ENCODE results near the gene ELMO1. TPM values are rescaled to one million over a fixed set of nuclear protein-coding genes. Genes with fewer than 3 reads are reported as not detected.

ELMO1 gene
- total and polyA plus RNA-seq, 2 experiments from 2014 or later: 6.5 to 24.9 TPM

DNA sequence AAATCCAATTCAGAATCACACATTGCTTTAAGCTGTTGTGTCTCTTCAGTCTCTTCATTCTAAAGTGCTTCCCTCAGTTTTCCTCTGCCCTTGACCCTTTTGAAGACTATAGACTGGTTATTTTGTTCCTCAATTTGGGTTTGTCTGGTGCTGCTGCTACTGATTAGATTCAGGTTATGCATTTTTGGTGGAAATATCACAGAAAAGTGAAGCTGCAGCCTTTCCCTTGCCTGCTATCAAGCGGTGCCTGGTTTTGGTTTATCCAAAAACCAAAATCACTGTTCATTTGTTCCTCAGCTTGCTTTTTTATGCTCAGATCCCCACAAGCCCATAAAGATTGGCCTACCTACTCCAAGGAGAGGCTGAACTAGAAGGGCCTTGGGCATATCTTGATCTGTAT lies 55.2 kb downstream of the ELMO1 start:
- TF ChIP-seq EZH2 (IDR thresholded peaks at IDR 0.05; ENCODE audit: low read depth, unreplicated experiment) (no peak), ZNF331 (CRISPR knock-in tag; IDR thresholded peaks at IDR 0.05; ENCODE audit: low read depth) (no peak), EZH2phosphoT487 (IDR thresholded peaks at IDR 0.05; ENCODE audit: unreplicated experiment) (no peak), ZNF114 (CRISPR knock-in tag; IDR thresholded peaks at IDR 0.05) (no peak), POLR2AphosphoS5 (IDR thresholded peaks at IDR 0.05; ENCODE audit: low read depth) (no peak), CREB1 (CRISPR knock-in tag; IDR thresholded peaks at IDR 0.05; ENCODE audit: low read depth) (no peak), JUNB (IDR thresholded peaks at IDR 0.05; ENCODE audit: unreplicated experiment) (no peak)
- TF ChIP-seq, protein P1, sequence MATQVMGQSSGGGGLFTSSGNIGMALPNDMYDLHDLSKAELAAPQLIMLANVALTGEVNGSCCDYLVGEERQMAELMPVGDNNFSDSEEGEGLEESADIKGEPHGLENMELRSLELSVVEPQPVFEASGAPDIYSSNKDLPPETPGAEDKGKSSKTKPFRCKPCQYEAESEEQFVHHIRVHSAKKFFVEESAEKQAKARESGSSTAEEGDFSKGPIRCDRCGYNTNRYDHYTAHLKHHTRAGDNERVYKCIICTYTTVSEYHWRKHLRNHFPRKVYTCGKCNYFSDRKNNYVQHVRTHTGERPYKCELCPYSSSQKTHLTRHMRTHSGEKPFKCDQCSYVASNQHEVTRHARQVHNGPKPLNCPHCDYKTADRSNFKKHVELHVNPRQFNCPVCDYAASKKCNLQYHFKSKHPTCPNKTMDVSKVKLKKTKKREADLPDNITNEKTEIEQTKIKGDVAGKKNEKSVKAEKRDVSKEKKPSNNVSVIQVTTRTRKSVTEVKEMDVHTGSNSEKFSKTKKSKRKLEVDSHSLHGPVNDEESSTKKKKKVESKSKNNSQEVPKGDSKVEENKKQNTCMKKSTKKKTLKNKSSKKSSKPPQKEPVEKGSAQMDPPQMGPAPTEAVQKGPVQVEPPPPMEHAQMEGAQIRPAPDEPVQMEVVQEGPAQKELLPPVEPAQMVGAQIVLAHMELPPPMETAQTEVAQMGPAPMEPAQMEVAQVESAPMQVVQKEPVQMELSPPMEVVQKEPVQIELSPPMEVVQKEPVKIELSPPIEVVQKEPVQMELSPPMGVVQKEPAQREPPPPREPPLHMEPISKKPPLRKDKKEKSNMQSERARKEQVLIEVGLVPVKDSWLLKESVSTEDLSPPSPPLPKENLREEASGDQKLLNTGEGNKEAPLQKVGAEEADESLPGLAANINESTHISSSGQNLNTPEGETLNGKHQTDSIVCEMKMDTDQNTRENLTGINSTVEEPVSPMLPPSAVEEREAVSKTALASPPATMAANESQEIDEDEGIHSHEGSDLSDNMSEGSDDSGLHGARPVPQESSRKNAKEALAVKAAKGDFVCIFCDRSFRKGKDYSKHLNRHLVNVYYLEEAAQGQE (IDR thresholded peaks at IDR 0.05; ENCODE audit: unreplicated experiment): no peak
- Mint-ChIP-seq H3K4me3 (no peak overlapping the region), H3K27me3 (ENCODE audit: insufficient read depth, low read depth, poor library complexity) (peaks cover 3% of the 10 kb centered on the region), H3K36me3 (ENCODE audit: low read depth) (no peaks in the 10 kb centered on the region), H3K27ac (no peak overlapping the region), H3K9me3 (no peaks in the 10 kb centered on the region), H3K4me1 (peaks cover 45% of the 10 kb centered on the region)
- Histone ChIP-seq H3K36me3 (ENCODE audit: insufficient read depth) (no peaks in the 10 kb centered on the region), H3K4me3 (no peak overlapping the region), H3K4me2 (no peak overlapping the region), H4K20me1 (replicated peaks; ENCODE audit: insufficient read depth) (no peaks in the 10 kb centered on the region), H3K9me2 (ENCODE audit: insufficient read depth) (peaks cover 3% of the 10 kb centered on the region; the same call in 1 of the 2 replicates), H3K4me1 (ENCODE audit: insufficient read depth) (peaks cover 22% of the 10 kb centered on the region), H3F3A (replicated peaks; ENCODE audit: low read depth) (no peaks in the 10 kb centered on the region), H3K27ac (ENCODE audit: low read depth) (no peak overlapping the region), H3K79me2 (replicated peaks; ENCODE audit: insufficient read depth) (no peaks in the 10 kb centered on the region), H2AFZ (no peak overlapping the region), H3K27me3 (ENCODE audit: insufficient read depth) (no peaks in the 10 kb centered on the region)
- no peak for ATAC-seq
- no peak for DNase-seq (ENCODE audit: low spot score)

DNA sequence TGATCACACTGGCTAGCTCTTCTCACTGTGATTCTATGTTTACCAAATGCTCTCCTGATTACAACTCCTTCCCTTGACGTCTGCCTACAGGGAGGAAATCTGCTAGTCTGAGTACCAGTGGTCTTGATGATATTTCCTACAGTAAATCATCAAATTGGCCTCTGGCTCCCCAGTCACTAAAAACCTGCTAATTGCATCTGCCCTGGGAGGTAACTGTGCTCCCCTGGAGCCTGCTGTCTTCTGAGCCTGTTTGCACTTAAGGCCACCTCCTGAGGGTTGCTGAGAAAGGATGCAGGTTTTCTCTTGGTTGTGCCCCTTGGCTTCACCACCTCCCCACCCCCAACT lies 56.0 kb downstream of the ELMO1 start:
- Mint-ChIP-seq H3K27me3 (ENCODE audit: insufficient read depth, low read depth, poor library complexity) (peaks cover 3% of the 10 kb centered on the region), H3K4me1 (peaks cover 41% of the 10 kb centered on the region), H3K36me3 (ENCODE audit: low read depth) (no peaks in the 10 kb centered on the region), H3K4me3 (no peak overlapping the region), H3K27ac (no peak overlapping the region), H3K9me3 (no peaks in the 10 kb centered on the region)
- H3K36me3 ChIP-seq (ENCODE audit: insufficient read depth): no peaks in the 10 kb centered on the region
- ATAC-seq (no peak), DNase-seq (ENCODE audit: low spot score) (no peak)
- peaks cover 22% of the 10 kb centered on the region for H3K4me1 ChIP-seq (ENCODE audit: insufficient read depth)
- no peak overlapping the region for H3K4me2 ChIP-seq
- no peak overlapping the region for H2AFZ ChIP-seq
- H3F3A ChIP-seq (replicated peaks; ENCODE audit: low read depth): no peaks in the 10 kb centered on the region
- H4K20me1 ChIP-seq (replicated peaks; ENCODE audit: insufficient read depth): no peaks in the 10 kb centered on the region
- no peak overlapping the region for H3K4me3 ChIP-seq
- H3K27ac ChIP-seq (ENCODE audit: low read depth): no peak overlapping the region
- no peaks in the 10 kb centered on the region for H3K27me3 ChIP-seq (ENCODE audit: insufficient read depth)
- peaks cover 3% of the 10 kb centered on the region; the same call in 1 of the 2 replicates for H3K9me2 ChIP-seq (ENCODE audit: insufficient read depth)
- no peaks in the 10 kb centered on the region for H3K79me2 ChIP-seq (replicated peaks; ENCODE audit: insufficient read depth)
- no peak for TF ChIP-seq ZNF331 (CRISPR knock-in tag; IDR thresholded peaks at IDR 0.05; ENCODE audit: low read depth)
- TF ChIP-seq EZH2phosphoT487 (IDR thresholded peaks at IDR 0.05; ENCODE audit: unreplicated experiment): no peak
- no peak for TF ChIP-seq CREB1 (CRISPR knock-in tag; IDR thresholded peaks at IDR 0.05; ENCODE audit: low read depth)
- TF ChIP-seq ZNF114 (CRISPR knock-in tag; IDR thresholded peaks at IDR 0.05): no peak
- no peak for TF ChIP-seq JUNB (IDR thresholded peaks at IDR 0.05; ENCODE audit: unreplicated experiment)
- TF ChIP-seq, protein P2, sequence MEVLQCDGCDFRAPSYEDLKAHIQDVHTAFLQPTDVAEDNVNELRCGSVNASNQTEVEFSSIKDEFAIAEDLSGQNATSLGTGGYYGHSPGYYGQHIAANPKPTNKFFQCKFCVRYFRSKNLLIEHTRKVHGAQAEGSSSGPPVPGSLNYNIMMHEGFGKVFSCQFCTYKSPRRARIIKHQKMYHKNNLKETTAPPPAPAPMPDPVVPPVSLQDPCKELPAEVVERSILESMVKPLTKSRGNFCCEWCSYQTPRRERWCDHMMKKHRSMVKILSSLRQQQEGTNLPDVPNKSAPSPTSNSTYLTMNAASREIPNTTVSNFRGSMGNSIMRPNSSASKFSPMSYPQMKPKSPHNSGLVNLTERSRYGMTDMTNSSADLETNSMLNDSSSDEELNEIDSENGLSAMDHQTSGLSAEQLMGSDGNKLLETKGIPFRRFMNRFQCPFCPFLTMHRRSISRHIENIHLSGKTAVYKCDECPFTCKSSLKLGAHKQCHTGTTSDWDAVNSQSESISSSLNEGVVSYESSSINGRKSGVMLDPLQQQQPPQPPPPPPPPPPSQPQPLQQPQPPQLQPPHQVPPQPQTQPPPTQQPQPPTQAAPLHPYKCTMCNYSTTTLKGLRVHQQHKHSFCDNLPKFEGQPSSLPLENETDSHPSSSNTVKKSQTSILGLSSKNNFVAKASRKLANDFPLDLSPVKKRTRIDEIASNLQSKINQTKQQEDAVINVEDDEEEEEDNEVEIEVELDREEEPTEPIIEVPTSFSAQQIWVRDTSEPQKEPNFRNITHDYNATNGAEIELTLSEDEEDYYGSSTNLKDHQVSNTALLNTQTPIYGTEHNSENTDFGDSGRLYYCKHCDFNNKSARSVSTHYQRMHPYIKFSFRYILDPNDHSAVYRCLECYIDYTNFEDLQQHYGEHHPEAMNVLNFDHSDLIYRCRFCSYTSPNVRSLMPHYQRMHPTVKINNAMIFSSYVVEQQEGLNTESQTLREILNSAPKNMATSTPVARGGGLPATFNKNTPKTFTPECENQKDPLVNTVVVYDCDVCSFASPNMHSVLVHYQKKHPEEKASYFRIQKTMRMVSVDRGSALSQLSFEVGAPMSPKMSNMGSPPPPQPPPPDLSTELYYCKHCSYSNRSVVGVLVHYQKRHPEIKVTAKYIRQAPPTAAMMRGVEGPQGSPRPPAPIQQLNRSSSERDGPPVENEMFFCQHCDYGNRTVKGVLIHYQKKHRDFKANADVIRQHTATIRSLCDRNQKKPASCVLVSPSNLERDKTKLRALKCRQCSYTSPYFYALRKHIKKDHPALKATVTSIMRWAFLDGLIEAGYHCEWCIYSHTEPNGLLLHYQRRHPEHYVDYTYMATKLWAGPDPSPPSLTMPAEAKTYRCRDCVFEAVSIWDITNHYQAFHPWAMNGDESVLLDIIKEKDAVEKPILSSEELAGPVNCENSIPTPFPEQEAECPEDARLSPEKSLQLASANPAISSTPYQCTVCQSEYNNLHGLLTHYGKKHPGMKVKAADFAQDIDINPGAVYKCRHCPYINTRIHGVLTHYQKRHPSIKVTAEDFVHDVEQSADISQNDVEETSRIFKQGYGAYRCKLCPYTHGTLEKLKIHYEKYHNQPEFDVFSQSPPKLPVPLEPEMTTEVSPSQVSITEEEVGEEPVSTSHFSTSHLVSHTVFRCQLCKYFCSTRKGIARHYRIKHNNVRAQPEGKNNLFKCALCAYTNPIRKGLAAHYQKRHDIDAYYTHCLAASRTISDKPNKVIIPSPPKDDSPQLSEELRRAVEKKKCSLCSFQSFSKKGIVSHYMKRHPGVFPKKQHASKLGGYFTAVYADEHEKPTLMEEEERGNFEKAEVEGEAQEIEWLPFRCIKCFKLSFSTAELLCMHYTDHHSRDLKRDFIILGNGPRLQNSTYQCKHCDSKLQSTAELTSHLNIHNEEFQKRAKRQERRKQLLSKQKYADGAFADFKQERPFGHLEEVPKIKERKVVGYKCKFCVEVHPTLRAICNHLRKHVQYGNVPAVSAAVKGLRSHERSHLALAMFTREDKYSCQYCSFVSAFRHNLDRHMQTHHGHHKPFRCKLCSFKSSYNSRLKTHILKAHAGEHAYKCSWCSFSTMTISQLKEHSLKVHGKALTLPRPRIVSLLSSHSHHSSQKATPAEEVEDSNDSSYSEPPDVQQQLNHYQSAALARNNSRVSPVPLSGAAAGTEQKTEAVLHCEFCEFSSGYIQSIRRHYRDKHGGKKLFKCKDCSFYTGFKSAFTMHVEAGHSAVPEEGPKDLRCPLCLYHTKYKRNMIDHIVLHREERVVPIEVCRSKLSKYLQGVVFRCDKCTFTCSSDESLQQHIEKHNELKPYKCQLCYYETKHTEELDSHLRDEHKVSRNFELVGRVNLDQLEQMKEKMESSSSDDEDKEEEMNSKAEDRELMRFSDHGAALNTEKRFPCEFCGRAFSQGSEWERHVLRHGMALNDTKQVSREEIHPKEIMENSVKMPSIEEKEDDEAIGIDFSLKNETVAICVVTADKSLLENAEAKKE (CRISPR knock-in tag; IDR thresholded peaks at IDR 0.05): no peak
- no peak for TF ChIP-seq NANOG (IDR thresholded peaks at IDR 0.05; ENCODE audit: borderline replicate concordance)
- TF ChIP-seq EZH2 (IDR thresholded peaks at IDR 0.05; ENCODE audit: low read depth, unreplicated experiment): no peak
- TF ChIP-seq, protein P3, sequence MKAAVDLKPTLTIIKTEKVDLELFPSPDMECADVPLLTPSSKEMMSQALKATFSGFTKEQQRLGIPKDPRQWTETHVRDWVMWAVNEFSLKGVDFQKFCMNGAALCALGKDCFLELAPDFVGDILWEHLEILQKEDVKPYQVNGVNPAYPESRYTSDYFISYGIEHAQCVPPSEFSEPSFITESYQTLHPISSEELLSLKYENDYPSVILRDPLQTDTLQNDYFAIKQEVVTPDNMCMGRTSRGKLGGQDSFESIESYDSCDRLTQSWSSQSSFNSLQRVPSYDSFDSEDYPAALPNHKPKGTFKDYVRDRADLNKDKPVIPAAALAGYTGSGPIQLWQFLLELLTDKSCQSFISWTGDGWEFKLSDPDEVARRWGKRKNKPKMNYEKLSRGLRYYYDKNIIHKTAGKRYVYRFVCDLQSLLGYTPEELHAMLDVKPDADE (IDR thresholded peaks at IDR 0.05): no peak

All from GM23338 (cell line).